Left ventricle myocardium inferior (tissue), 1 donor: ENCODE results near the gene ITGA2B. TPM values are rescaled to one million over a fixed set of nuclear protein-coding genes. Genes with fewer than 3 reads are reported as not detected.
"Not testable (repeated sequence)": the region's sequence is repeated elsewhere in the genome, so short reads cannot be mapped to it uniquely, and the experiment has no call there.

Experiments
- DNase-seq: peaks from one replicate; pipeline ENCODE4 v3.0.0-alpha.2; 2020
- H3K27ac ChIP-seq: fragments of 200-600 bp; replicated peaks from 2 replicates; pipeline ENCODE4 v1.8.0; 2021
- H3K27me3 ChIP-seq: fragments of 200-600 bp; 2 replicates; pipeline ENCODE4 v1.8.0; 2021; ENCODE audit warnings: low read depth
- H3K36me3 ChIP-seq: fragments of 200-600 bp; 2 replicates; pipeline ENCODE4 v1.8.0; 2021
- H3K4me1 ChIP-seq: fragments of 200-600 bp; 2 replicates; pipeline ENCODE4 v1.8.0; 2021
- H3K4me3 ChIP-seq: fragments of 200-600 bp; 2 replicates; pipeline ENCODE4 v1.8.0; 2021; ENCODE audit warnings: mild to moderate bottlenecking, moderate library complexity
- H3K9me3 ChIP-seq: fragments of 200-600 bp; replicated peaks from 2 replicates; pipeline ENCODE4 v1.8.0; 2021
- CTCF ChIP-seq: fragments of 200-600 bp; IDR thresholded peaks from 2 replicates; pipeline ENCODE4 v1.8.0; 2021; ENCODE audit warnings: antibody characterized with exemption, mild to moderate bottlenecking, borderline replicate concordance
- intact Hi-C: fragments of 100-400 bp; cut with micrococcal nuclease; formaldehyde crosslinking; loops from one replicate; pipeline ENCODE4 v1.11.0; 2022
- total RNA-seq: library from RNA; stranded (reverse); fragmentation: NEBNext Ultra II Directional; extraction: Animal tissue kit (Norgen Biotek cat#: 25700); gene quantifications from one replicate; pipeline ENCODE4 v1.2.1, GENCODE V29; 2021
- donor health status: DM: no; HTN: yes; CAD: no; lungs with severe emphysema.

ITGA2B gene
- total RNA-seq, 1 donor from 2014 or later: 0.91 TPM

GRCh38 chr17:44344939-44345453, 44.5 kb downstream of the ITGA2B start, which contains the start of gene GRN:
Gene GRN, plus strand, starts transcription at chr17:44345302. Its CDS starts 3,863 bp downstream, at chr17:44349165.
- Histone ChIP-seq H3K36me3 (peaks cover 9% of the 10 kb centered on the region), H3K9me3 (no peaks in the 10 kb centered on the region), H3K4me3 (peak within 1 kb of the TSS; percentile 84), H3K27ac (peak within 1 kb of the TSS; percentile 91), H3K27me3 (no peaks in the 10 kb centered on the region), H3K4me1 (peaks cover 26% of the 10 kb centered on the region)
- DNase-seq: peak; percentile 91
- no peak for TF ChIP-seq CTCF
- intact Hi-C loops: no loop called here

- no peak for DNase-seq
- no peak overlapping the region for H3K27ac ChIP-seq
- H3K9me3 ChIP-seq: no peaks in the 10 kb centered on the region
- TF ChIP-seq CTCF: no peak
- H3K36me3 ChIP-seq: no peaks in the 10 kb centered on the region
- no peaks in the 10 kb centered on the region for H3K27me3 ChIP-seq
- H3K4me3 ChIP-seq: no peak overlapping the region
- intact Hi-C loops: no loop called here
- peaks cover 29% of the 10 kb centered on the region for H3K4me1 ChIP-seq
Measured at GRCh38 chr17:44343510-44344209, 45.8 kb downstream of the ITGA2B start.

GRCh38 chr17:44340553-44340952, 48.9 kb downstream of the ITGA2B start:
- DNase-seq, H3K9me3 ChIP-seq, intact Hi-C loops, H3K4me3 ChIP-seq, H3K27ac ChIP-seq, H3K36me3 ChIP-seq, H3K27me3 ChIP-seq: not testable (repeated sequence)
- H3K4me1 ChIP-seq: peaks cover 24% of the 10 kb centered on the region

GRCh38 chr17:44338702-44339101, 50.7 kb downstream of the ITGA2B start:
- TF ChIP-seq CTCF: no peak
- DNase-seq: no peak
- intact Hi-C loops: no loop called here
- Histone ChIP-seq H3K4me3 (no peak overlapping the region), H3K36me3 (no peaks in the 10 kb centered on the region), H3K9me3 (no peaks in the 10 kb centered on the region), H3K27ac (peak overlapping the region; percentile 33), H3K27me3 (peaks cover 8% of the 10 kb centered on the region), H3K4me1 (peaks cover 10% of the 10 kb centered on the region)

GRCh38 chr17:44335968-44336367, 53.5 kb downstream of the ITGA2B start:
- intact Hi-C loops: no loop called here
- no peak for DNase-seq
- Histone ChIP-seq H3K4me1 (peaks cover 19% of the 10 kb centered on the region), H3K27ac (no peak overlapping the region), H3K27me3 (peaks cover 8% of the 10 kb centered on the region), H3K36me3 (no peaks in the 10 kb centered on the region), H3K4me3 (no peak overlapping the region), H3K9me3 (no peaks in the 10 kb centered on the region)
- no peak for TF ChIP-seq CTCF

GRCh38 chr17:44335564-44335963, 53.9 kb downstream of the ITGA2B start:
- intact Hi-C loops: no loop called here
- DNase-seq: no peak
- no peak overlapping the region for H3K27ac ChIP-seq

More at GRCh38 chr17:44335564-44335963, 53.9 kb downstream of the ITGA2B start:
- Histone ChIP-seq H3K27me3 (peaks cover 8% of the 10 kb centered on the region), H3K4me3 (no peak overlapping the region), H3K4me1 (peaks cover 21% of the 10 kb centered on the region), H3K36me3 (no peaks in the 10 kb centered on the region), H3K9me3 (no peaks in the 10 kb centered on the region)
- TF ChIP-seq CTCF: no peak
